HEK293T (cell line): Measurements from ENCODE around the gene ATG13.

ENCODE experiments used
- CTBP1 ChIP-seq: fragments of 450-650 bp; IDR thresholded peaks from 2 replicates; pipeline ENCODE4 v1.6.1; 2016; ENCODE audit warnings: borderline replicate concordance
- ELF4 ChIP-seq: fragments of 450-650 bp; IDR thresholded peaks from 2 replicates; pipeline ENCODE4 v1.6.1; 2017; ENCODE audit warnings: antibody characterized with exemption
- FOXA1 ChIP-seq: fragments of 450-650 bp; IDR thresholded peaks from 2 replicates; pipeline ENCODE4 v1.6.1; 2016; ENCODE audit warnings: mild to moderate bottlenecking
- FOXM1 ChIP-seq: fragments of 450-650 bp; IDR thresholded peaks from 2 replicates; pipeline ENCODE4 v1.6.1; 2017; ENCODE audit warnings: mild to moderate bottlenecking, borderline replicate concordance
- HDGF ChIP-seq: fragments of 450-650 bp; IDR thresholded peaks from 2 replicates; pipeline ENCODE4 v1.6.1; 2017; ENCODE audit warnings: antibody characterized with exemption, borderline replicate concordance
- L3MBTL2 ChIP-seq: fragments of 450-650 bp; conservative IDR thresholded peaks from 2 replicates; pipeline ENCODE4 v1.6.1; 2016; ENCODE audit warnings: mild to moderate bottlenecking
- LEF1 ChIP-seq: fragments of 450-650 bp; IDR thresholded peaks from 2 replicates; pipeline ENCODE4 v1.6.1; 2017; ENCODE audit warnings: mild to moderate bottlenecking, borderline replicate concordance
- NFRKB ChIP-seq: fragments of 450-650 bp; IDR thresholded peaks from 2 replicates; pipeline ENCODE4 v1.6.1; 2016; ENCODE audit warnings: mild to moderate bottlenecking, moderate library complexity
- SP1 ChIP-seq: fragments of 450-650 bp; IDR thresholded peaks from 2 replicates; pipeline ENCODE4 v1.6.1; 2017
- SUZ12 ChIP-seq: fragments of 450-650 bp; IDR thresholded peaks from 2 replicates; pipeline ENCODE4 v1.6.1; 2016; ENCODE audit warnings: mild to moderate bottlenecking
- TARDBP ChIP-seq: fragments of 450-650 bp; IDR thresholded peaks from 2 replicates; pipeline ENCODE4 v1.6.1; 2016

DNA sequence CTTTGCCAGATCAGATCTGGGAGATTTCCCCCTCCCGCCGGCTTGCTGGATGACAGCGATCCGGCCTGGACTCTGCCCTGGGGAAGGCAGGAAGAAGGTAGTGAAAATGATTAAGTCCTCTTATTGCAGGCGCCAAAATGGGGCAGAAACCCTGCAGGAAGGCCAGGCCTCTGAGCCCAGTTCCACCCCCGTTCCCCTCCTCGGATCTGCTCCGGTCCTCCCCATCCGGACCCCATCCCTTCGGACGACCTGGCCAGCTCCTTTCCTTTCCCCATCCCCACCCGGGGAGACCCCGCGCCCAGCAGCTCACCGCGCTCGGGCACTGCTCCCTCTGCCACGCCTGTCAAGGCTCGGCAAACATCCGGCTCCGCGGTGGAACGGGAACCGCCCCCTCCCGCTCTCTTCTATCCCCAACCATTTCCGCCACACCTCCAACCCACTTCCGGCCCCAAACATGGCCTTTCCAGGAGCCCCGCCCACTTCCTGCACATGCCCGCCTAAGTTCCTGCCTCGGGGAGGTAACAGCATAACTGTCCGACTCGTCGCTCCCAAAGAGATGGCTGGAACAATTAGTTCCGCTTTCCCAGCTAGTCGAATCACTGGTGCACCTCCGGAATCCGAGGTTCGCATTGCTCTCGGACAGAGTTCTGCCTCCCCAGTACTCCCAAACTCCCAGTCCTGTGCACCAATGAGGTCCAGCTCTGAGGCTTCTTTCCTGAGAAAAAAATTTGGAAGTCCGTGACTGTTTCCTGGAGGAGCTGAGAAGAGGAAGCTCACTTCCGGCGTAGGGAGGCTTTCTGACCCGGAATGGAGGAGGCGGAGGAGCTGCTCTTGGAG, 83.1 kb downstream of the ATG13 start, which contains the start of the genes ARHGAP1 and ZNF408:
- TF ChIP-seq FOXM1 (no peak), SP1 (no peak), LEF1 (no peak), FOXA1 (no peak), NFRKB (peak; percentile 80), L3MBTL2 (peak; percentile 51; the same call in 1 of the 2 replicates), TARDBP (no peak), HDGF (no peak), CTBP1 (peak; percentile 95), SUZ12 (no peak), ELF4 (peak; percentile 66)
